HG03469 (cell line): Measurements from ENCODE around the gene TNK2.
A peak's percentile ranks its signal among the peaks of the same experiment; 100 is the strongest.

Experiments used
- ATAC-seq: cut with Tn5 transposase; IDR thresholded peaks from one replicate; pipeline ENCODE4 v1.9.1; 2021; ENCODE audit warnings: mild to moderate bottlenecking, moderate library complexity, moderate number of reproducible peaks; ENCODE audit not compliant: unreplicated experiment

TNK2 gene

DNA sequence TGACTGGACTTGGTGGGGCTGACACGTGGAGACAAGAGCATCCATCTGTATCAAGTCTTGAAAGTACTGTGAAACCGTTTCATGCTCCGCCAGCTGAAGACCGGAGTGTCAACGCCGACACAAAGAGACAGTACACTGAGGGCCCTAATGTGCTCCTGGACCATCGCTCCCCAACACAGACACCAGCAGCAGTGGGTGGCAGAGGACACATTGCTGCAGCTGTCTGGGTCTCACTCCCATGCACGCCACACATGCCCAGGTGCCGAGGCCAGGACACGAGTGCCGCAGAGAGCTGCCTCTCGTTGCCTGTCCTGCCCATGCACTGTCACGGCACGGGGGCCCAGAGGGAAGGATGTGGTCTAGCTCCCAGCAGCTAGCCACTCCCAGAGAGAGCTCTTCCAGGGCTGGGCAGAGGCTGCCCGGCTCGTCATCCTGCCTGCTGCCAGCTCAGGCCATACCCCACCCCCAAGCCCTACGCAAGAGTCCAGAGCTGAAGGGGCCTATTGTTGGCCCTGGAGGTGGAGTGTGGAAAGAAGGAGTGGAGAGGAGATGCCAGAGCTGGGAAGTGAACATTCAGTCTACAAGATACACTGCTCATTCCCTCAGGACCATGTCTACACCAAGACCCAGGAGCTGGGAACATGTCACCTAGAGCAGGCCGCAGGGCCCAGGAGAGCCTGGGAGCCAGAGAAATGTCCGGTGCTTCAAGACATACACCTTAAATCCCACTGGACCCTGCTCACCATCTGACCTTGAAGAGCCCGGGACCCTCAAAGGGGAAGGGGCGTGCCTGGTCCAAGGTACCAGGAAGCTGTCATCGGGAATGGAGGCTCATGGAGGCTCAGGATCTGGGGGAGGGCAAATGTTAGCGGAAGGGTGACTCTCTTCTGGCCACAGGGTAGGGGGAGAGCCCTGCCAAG is 7.7 kb downstream of the TNK2 start:
- ATAC-seq = no peak

GRCh38 chr3:195899701-195900435 is 8.5 kb downstream of the TNK2 start:
- ATAC-seq = no peak

DNA sequence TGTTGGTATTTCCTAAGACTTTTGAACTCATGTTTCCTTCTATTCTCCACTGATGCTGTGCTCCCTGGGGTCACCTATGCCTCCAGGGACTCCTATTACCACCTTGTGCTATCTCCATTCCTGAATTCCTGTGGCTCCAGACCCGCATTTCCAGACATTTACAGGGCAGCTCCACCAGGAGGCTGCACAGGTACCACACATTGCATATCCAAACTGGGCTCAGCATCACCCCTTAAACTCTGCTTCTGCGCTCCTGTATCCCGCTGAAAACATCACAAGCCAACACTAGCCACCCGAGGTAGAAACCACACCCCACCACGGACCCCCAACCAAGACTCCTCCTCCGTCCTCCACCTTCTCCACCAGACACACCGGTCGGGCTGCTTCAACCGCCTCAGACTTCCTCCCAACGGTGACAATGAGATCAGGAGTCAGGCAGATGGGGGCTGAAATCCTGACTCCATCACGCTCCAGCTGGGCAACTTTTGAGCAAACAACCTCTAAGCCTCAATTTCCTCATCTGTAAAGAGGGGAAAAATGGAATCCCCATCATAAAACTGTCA is 10.4 kb downstream of the TNK2 start:
- ATAC-seq = no peak

GRCh38 chr3:195897081-195897852 is 11.1 kb downstream of the TNK2 start:
- no peak for ATAC-seq

DNA sequence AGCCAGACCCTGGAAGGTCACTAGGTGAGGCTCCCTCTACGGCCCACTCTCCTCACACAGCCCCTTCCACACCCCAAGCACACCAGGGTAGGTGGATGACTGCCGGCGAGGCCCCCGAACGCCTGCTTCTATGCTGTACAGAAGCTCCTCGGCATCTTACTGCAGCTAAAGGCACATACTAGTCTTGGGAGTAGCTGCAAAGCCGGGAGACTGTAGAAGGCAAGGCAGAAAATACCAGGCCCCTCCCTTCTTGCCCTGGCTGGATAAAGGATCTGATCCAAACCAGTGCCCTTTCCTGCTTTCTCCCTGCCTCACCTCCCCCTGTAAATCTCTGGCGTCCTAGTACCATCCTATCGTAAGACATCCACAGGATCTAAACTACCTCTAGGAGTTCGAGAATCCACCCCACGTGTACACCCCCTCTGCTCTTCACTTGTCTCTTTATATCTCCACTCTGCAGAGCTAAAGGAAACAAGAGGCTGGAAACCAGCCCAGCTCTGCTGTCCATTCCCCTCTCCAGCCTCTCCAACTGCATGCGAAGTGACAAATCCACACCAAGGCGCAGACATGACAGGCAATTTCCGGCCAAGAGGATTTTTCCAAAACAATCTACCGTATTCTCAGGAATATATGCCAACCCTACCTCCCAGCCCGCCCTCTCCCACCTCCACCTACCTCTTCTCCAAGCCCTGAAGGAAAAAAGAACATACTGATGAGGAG is 11.8 kb downstream of the TNK2 start:
- ATAC-seq = no peak

DNA sequence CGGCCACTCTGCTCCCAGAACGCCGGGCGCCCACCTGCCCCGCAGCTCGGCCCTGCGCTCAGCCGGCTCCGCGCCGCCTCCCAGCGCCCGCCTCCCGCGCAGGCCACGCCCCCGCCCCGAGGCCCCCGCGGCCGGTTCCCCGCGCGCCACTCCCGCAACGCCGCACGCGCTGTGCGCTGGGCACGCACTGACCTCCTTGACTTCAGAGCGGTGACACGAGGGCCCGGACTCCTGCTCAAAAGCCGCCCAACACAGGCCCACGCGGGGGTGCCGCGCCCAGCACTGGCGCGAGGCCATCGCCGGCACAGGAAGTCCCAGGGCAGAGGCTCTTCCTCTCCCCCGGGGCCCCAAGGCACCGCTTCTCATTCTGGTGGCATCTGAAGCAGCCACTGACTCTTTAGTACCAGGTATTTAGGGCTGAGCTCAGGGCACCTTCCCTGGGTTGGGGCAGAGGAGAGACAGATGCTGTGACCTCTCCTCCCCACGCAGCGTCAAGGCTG is 12.4 kb downstream of the TNK2 start:
- no peak for ATAC-seq

- ATAC-seq = peak; percentile 35
These were observed 13.1 kb downstream of the TNK2 start for GRCh38 chr3:195895078-195895860.

- ATAC-seq = no peak
These were observed 14.4 kb downstream of the TNK2 start for GRCh38 chr3:195893916-195894465.

DNA sequence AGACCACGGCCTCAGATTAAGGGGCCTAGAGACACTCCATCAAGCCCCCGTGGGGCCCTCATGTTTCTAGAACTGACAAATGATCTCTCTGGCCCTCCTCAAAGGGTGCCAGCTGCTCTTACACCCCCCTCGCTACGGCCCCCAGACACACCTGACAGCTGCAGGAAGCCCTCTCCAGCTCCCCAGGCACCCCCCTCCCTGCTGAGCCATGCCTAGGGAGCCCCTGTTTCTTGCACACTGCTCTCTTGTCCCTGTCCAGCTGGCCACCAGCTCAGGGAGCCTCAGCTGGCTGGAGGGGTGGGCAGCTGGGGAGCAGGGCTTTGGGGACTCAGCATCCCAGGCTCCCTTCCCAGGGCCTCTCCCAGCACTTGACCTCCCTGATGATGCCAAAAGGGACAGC is 14.8 kb downstream of the TNK2 start:
- ATAC-seq = no peak

DNA sequence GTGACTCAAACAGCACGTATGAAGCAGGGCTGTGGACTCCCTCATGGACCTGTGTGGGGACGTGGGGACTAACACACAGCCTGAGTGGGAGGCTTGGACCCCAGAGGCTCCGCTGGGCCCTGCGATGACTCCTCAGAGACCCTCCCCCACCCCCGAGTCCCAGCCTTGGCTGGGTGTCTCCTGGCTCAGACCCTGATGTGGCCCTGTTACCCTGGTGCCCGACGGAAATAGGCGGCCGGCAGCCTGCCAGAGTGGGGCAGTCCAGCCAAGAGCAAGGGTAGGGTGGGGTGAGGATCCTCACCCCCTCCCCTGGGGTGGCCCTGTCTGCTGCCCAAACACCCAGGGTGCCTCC is 15.3 kb downstream of the TNK2 start:
- ATAC-seq = no peak

- ATAC-seq = no peak
These were observed 16.0 kb downstream of the TNK2 start for GRCh38 chr3:195892105-195893043.

GRCh38 chr3:195891431-195892104 is 16.8 kb downstream of the TNK2 start:
- no peak for ATAC-seq

GRCh38 chr3:195889870-195890295 is 18.5 kb downstream of the TNK2 start:
- ATAC-seq = no peak

- no peak for ATAC-seq
These were observed 19.1 kb downstream of the TNK2 start for GRCh38 chr3:195888981-195889869.

GRCh38 chr3:195888311-195888761 is 20.0 kb downstream of the TNK2 start:
- no peak for ATAC-seq

DNA sequence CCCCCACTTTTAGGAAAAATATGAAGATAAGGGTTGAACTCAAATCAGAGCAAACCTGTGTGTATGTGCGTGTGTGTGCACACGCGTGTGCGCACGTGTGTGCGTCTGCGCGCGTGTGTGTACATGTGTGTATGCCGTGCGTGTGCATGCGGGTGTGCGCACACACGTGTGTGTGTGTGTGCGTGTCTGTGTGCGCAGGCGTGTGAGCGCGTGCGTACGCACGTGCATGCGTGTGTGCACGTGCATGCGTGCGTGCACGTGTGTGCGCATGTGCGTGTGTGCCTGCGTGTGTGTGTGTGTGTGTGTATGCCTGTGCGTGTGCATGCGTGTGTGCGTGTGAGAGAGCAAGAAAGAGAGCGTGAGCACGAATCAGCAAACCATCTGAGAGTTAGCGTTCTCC is 20.7 kb downstream of the TNK2 start:
- no peak for ATAC-seq
